ENCODE measurements around the gene UBE2K. TPM values are rescaled to one million over a fixed set of nuclear protein-coding genes. Genes with fewer than 3 reads are reported as not detected.
"Not testable (repeated sequence)": the region's sequence is repeated elsewhere in the genome, so short reads cannot be mapped to it uniquely, and the experiment has no call there.

UBE2K gene
- total and polyA plus RNA-seq, 9 donors: 14.5 to 63.8 (median 52.2) TPM

DNA sequence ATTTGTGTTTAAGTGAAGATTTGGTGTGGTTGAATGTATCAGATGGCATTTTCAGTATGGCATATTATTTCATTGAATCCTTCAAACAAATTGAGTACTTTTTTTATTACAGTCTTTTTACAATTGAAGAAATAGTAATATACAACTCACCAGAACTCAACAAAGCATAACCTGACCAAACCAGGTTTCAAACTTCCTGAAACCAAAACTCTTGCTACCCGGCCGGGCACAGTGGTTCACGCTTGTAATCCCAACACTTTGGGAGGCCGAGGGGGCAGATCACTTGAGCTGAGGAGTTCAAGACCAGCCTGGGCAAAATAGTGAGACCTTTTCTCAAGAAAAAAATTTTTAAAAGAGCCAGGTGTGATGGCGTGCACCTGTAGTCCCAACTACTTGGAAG lies 94.2 kb downstream of the UBE2K start:
- WGBS, 3 donors: 89 to 95% (median 91%) methylated on average over 5 of the region's 5 CpGs
- intact Hi-C loops (cut with DNase I): no loop called here
- Histone ChIP-seq H3K9me3 (no peaks in the 10 kb centered on the region), H3K4me3 (no peak overlapping the region), H3K27me3 (no peaks in the 10 kb centered on the region), H3K4me1 (ENCODE audit: insufficient read depth) (no peaks in the 10 kb centered on the region), H3K36me3 (no peaks in the 10 kb centered on the region), H3K27ac (no peak overlapping the region)
- TF ChIP-seq POLR2A (IDR thresholded peaks at IDR 0.05) (no peak), EP300 (IDR thresholded peaks at IDR 0.05) (no peak)
- TF ChIP-seq, protein P1, sequence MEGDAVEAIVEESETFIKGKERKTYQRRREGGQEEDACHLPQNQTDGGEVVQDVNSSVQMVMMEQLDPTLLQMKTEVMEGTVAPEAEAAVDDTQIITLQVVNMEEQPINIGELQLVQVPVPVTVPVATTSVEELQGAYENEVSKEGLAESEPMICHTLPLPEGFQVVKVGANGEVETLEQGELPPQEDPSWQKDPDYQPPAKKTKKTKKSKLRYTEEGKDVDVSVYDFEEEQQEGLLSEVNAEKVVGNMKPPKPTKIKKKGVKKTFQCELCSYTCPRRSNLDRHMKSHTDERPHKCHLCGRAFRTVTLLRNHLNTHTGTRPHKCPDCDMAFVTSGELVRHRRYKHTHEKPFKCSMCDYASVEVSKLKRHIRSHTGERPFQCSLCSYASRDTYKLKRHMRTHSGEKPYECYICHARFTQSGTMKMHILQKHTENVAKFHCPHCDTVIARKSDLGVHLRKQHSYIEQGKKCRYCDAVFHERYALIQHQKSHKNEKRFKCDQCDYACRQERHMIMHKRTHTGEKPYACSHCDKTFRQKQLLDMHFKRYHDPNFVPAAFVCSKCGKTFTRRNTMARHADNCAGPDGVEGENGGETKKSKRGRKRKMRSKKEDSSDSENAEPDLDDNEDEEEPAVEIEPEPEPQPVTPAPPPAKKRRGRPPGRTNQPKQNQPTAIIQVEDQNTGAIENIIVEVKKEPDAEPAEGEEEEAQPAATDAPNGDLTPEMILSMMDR (IDR thresholded peaks at IDR 0.05): no peak
- DNase-seq: no peak

DNA sequence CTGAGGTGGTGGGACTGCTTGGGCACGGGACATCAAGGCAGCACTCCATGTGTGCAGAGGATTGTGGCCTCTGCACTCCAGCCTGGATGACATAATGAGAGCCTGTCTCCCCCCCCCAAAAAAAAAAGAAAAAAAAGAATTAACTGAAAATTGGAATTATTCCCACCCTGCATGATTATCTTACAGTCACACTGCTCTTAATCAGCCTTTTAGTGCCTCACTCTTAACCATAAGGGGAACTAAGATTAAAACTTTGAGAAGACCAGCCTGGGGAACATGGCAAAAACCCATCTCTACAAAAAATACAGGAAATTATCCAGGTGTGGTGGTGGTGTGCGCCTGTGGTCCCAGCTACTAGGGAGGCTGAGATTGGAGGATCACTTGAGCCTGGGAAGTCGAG lies 94.6 kb downstream of the UBE2K start:
- TF ChIP-seq, protein P1 (IDR thresholded peaks at IDR 0.05): no peak
- TF ChIP-seq POLR2A (IDR thresholded peaks at IDR 0.05) (no peak), EP300 (IDR thresholded peaks at IDR 0.05) (no peak)
- Histone ChIP-seq H3K4me3 (no peak overlapping the region), H3K27ac (no peak overlapping the region), H3K9me3 (no peaks in the 10 kb centered on the region), H3K4me1 (ENCODE audit: insufficient read depth) (no peaks in the 10 kb centered on the region), H3K36me3 (no peaks in the 10 kb centered on the region), H3K27me3 (no peaks in the 10 kb centered on the region)
- WGBS, 3 donors: 87 to 95% (median 95%) methylated on average over 3 of the region's 3 CpGs
- intact Hi-C loops (cut with DNase I): no loop called here
- no peak for DNase-seq

DNA sequence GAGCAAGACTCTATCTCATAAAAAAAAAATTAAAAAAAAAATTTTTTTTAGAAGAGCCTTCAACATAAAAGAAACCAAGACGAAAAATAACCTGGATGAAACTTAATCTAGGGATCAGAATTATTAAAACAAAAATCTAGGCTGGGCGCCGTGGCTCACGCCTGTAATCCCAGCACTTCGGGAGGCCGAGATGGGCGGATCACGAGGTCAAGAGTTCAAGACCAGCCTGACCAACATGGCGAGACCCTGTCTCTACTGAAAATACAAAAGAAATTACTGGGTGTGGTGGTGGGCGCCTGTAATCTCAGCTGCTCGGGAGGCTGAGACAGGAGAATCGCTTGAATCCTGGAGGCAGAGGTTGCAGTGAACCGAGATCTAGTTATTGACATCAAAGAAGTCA lies 95.0 kb downstream of the UBE2K start:
- intact Hi-C loops (cut with DNase I); H3K9me3 ChIP-seq; DNase-seq; H3K4me3 ChIP-seq; H3K27me3 ChIP-seq; H3K27ac ChIP-seq; H3K4me1 ChIP-seq (ENCODE audit: insufficient read depth); H3K36me3 ChIP-seq: not testable (repeated sequence)
- WGBS, 3 donors: 89 to 92% (median 89%) methylated on average over 13 of the region's 13 CpGs

DNA sequence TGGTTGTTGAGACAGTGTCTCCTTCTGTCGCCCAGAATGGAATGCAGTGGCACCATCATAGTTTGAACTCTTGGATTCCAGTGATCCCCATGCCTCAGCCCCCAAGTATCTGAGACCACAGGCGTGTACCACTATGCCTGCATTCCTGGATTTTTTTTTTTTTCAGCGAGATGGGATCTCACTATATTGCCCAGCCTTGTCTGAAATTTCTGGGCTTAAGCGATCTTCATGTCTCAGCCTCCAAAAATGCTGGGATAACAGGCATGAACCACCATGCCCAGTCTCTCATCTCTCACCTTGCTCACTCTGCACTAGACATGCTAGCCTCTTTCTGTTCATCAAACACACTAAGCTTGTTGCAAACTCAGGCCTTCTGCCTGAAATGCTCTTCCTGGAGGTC lies 104.1 kb downstream of the UBE2K start:
- no peaks in the 10 kb centered on the region for H3K27me3 ChIP-seq
- no peaks in the 10 kb centered on the region for H3K36me3 ChIP-seq
- no peaks in the 10 kb centered on the region for H3K9me3 ChIP-seq
- no peak overlapping the region for H3K4me3 ChIP-seq
- H3K4me1 ChIP-seq (ENCODE audit: insufficient read depth): no peaks in the 10 kb centered on the region
- intact Hi-C loops (cut with DNase I): no loop called here
- no peak for TF ChIP-seq EP300 (IDR thresholded peaks at IDR 0.05)
- TF ChIP-seq, protein P1 (IDR thresholded peaks at IDR 0.05): no peak
- TF ChIP-seq POLR2A (IDR thresholded peaks at IDR 0.05): no peak
- DNase-seq: no peak
- 80 to 91% (median 84%) methylated on average over 4 of the region's 4 CpGs for WGBS, 3 donors
- H3K27ac ChIP-seq: no peak overlapping the region

DNA sequence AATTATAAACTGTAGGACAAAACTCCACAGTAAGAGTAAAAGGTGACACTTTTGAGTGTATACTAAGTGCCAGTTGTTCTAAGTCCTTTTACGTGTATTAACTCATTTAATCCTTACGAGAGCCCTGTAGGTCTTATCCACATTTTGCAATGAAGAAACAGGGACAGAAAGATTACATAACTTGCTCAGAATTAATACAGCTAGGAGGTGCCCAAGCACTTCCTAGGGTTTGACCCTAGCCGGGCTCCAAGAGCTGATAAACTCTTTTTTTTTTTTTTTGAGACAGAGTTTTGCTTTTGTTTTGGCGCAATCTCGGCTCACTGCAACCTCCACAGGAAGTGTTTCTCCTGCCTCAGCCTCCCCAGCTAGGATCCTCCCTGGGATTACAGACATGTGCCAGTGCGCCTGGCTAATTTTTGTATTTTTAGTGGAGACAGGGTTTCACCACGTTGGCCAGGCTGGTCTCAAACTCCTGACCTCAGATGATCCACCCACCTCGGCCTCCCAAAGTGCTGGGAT lies 110.4 kb downstream of the UBE2K start:
- Histone ChIP-seq H3K9me3 (peaks cover 0 to 4% of the 10 kb centered on the region in 2 donors), H3K36me3 (no peaks in the 10 kb centered on the region), H3K27ac (no peak overlapping the region), H3K4me1 (ENCODE audit: insufficient read depth) (no peaks in the 10 kb centered on the region), H3K4me3 (no peak overlapping the region), H3K27me3 (no peaks in the 10 kb centered on the region)
- no peak for DNase-seq
- TF ChIP-seq EP300 (IDR thresholded peaks at IDR 0.05): no peak
- TF ChIP-seq POLR2A (IDR thresholded peaks at IDR 0.05): no peak
- TF ChIP-seq, protein P1 (IDR thresholded peaks at IDR 0.05): no peak
- intact Hi-C loops (cut with DNase I): no loop called here
- WGBS, 3 donors: 66 to 78% (median 75%) methylated on average over 8 of the region's 8 CpGs
